Myocyte (in vitro differentiated cells): ENCODE measurements around the gene CCDC127. TPM values are rescaled to one million over a fixed set of nuclear protein-coding genes. Genes with fewer than 3 reads are reported as not detected.
"Not testable (repeated sequence)": the region's sequence is repeated elsewhere in the genome, so short reads cannot be mapped to it uniquely, and the experiment has no call there.

ENCODE experiments used
- DNase-seq: peaks from one replicate; pipeline ENCODE4 v3.0.0-alpha.2; 2012; ENCODE audit warnings: low read depth
- total RNA-seq: library from RNA; depleted of rRNA; stranded (reverse); fragments of >200 nt; gene quantifications from 2 replicates; pipeline ENCODE4 v1.2.3, GENCODE V29; 2014

Gene CCDC127
- total RNA-seq, 1 donor from 2014 or later: 7.9 TPM

DNA sequence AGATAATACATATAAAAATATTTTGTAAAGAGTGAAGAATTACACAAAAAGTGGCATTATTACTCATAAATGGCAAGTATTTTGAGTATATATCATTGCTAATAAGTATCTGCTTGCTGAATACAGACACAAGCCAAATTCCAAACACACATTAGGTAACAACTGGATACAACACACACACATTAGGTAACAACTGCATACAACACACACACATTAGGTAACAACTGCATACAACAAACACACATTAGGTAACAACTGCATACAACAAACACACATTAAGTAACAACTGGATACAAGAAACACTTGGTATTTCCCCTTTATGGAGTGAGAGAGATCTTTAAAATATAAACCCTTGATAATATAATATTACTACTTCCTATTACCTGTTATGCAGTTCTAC, 13.5 kb downstream of the CCDC127 start:
- no peak for DNase-seq

DNA sequence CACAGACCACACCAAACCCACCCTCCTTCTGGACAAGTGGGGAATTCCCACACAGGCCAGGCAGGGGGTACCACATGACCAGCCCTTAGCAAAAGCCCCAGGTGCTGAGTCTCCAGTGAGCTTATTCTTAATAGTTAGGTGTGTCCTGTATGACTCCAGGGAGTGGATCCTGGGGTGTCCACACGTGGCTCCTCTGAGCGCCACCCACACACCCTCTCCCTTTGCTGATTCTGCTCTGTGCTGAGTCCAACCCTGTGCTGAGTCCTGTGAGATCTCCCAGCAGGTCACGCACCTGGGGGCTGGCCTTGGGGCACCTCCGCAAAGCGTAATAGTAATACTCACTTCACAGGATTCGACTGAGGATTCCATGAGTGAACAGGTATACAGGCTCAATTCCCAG, 14.0 kb downstream of the CCDC127 start:
- no peak for DNase-seq

DNA sequence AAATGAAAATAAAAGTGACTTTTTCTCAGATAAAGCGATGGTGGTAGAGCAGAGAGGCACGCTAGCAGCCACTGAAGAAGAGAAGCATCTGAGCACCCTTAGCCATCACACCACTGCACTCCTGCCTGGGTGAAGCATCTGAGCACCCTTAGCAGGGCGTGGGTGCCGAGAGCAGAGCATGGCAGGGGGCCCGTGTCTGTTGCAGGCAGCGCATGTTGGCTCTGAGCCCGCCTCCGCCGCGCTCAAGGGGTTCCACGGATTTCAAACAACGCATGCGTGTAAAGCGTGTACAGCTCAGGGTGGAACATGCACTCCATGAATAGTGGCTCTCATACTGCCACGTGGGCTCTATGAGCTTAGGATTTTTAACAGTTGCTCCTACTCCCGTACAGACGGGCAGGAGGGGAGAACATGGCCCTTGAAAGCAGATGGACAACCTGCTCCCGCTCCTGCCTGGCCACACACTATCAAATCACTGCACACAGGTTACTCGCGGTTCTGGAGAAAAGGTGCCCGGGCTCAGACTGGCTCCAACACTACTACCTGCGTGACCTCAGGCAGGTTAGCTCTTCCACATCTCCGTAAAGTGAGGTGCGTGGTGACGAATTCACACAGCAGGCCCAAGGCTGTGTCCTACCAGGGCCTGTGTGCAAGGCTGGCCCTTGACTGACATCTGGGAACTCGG, 14.6 kb downstream of the CCDC127 start:
- DNase-seq: no peak

DNA sequence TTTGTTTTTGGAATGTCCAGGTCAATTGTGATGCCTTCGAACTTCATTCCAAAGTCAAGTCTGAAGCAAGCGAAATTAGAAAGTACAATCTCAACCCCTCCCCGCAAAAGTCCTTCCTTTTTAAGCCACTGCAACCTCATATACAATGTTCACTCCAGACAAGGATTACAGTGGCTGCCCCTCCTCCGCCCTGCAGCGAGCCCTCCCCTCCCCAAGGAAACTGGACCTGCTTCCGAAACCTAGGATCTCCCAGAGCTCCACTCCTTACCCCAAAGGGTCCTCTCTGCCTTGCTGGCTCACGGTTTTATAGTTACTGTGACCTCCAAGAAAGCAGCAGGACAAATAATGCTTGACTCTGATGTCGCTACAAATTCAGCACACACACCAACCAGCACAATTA, 16.3 kb downstream of the CCDC127 start:
- DNase-seq: no peak

DNA sequence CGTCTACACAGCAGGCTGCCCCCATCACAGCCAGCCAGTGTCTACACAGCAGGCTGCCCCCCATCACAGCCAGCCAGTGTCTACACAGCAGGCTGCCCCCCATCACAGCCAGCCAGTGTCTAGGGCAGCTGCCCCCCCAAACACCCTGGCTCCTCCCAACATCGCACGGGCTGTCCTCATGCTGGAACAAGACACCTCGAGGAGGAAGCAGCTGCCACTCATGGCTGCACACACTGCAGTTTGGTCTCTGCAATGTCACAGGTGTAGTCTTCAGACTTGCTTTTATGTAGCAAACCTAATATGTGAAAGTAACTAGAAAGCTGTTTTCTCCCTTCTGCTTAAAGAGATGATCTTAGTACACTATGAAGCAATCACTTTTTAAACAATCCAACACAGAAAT, 17.0 kb downstream of the CCDC127 start:
- DNase-seq: no peak

DNA sequence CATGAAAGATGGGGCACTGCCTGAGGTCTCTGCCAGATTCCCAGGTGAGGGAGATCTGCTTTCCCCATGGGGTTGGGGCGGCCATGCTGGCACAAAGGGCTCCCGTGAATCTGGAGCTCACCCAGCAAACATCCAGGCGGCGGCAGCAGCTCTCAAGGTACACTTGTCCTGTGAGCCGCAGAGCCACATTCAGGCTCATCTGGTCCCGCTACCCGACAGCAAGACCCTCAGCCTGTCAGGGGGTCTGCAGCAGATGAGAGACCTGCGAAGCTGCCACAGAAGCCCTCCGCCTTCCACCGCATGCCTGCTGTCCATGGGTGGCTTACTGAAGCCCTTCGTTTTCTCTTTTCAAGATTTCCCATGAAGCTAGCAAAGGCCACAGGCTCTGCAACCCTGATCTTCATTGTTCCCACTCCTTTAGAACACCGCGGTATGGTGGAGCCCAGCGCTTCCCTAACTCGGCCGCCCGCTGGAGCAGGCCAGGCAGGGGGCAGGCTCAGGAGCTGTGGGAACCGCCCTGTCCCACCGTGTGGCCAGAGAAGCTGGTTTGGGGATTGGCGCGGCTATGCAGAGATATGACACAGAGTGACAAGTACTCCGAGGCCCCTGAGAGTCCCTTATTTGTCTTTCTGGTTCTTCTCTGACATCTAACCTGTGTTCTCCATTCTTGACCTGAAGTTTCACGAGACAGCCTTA, 17.9 kb downstream of the CCDC127 start:
- no peak for DNase-seq

DNA sequence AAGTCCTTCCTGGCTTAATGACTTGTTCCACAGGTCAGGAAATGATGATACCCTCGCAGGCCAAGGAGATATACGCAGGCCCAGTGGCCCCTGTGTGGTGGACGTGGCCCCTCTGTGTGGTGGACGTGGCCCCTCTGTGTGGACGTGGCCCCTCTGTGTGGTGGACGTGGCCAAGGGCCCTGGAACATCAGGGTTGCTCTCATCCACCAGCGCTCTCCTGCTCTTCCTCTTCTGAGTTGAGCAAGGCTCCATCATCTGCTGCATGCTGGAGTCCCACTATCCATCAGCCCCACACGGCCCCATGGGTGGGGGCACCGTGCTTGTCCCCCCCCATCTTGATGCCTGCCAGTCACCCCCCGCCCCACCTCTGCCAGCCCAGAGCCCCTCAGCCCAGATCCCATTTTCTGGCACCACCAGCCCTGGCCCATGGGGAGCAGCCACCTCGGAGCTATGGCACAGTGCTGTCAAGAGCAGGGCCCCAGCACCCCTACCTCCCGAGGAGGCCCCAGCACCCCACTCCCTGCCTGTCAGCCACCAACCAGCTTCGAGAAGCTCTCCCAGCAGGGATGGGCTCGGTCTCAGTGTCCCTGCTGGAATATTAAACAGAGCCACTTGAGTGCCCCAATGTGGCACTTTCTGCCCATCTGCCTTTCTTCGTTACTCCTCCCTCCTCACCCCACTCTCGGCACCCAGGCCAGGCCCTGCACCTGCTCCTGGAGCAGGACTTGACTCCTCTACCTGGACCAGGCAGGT, 18.6 kb downstream of the CCDC127 start:
- no peak for DNase-seq

DNA sequence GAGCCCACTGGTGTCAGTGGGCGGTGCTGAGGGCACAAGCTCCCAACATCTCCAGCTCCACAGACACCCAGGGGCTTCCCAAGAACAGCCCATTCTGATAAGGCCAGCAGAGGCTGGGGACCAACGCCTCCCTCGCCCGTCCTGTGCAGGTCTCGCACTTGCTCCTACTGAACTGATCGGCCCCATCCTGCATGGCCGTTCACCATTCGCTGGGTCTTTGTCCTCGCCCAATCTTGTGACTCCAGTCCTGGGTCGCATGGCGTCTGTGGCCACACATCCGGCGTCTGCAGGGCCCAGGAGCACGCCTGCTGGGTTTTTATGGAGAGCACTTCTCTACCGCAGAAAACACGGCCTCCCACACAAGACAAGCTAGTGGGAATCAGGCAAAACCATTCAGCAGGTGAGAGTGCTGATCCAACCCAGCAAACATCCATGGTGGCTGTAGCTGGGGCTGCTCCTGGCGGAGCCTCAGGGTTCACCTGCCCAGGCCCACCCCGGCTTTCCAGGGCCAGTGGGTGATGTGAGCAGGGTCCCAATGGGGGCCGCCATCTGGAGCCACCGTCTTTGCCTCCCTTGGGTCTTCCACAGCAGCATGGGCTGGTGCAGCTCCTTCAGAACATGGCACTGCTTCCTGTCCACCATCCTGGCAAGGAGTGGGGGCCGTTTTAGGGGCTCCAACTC, 19.3 kb downstream of the CCDC127 start:
- DNase-seq: no peak

DNA sequence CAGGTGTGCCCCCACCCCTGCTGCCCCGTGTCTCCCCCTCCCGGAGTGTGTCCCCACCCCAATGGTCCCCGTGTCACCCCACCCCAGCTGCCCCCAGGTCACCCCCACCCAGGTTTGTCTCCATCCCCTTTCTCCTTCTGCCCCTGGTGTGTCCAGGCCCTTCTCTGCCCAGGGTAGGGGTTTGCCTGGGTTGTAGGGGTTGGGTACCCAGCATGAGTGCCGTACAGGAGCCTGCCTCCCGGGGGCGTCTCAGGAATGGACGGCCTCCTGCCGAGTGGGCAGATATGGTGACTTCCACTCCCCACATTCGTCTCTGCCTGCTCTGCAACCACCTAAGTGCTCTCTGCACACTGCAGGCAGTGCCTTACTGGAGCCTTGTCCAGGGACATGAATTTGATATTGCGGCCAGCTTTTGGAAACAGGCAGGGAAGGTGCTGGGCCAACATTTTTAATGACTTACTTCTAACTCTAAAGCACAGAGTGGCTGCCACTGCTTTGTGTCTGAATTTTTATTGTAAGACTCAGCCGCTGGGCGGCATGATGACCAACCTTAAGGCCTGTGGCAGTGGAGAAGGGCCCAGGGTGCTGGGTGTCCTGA, 20.0 kb downstream of the CCDC127 start:
- no peak for DNase-seq

DNA sequence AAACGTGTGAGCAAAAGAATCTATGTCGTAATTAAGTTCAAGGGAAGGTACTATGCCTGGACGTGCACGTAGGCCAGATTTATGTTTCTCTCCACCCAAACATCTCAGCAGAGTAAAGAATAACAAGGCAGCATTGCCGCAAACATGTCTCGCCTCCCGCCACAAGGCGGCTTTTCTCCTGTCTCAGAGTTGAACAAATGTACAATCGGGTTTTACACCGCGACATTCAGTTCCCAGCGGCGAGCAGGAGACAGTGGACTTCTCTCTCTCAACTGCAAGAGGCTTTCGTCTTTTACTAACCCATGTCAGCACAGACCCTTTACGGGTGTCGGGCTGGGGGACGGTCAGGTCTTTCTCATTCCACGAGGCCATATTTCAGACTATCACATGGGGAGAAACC, 20.9 kb downstream of the CCDC127 start:
- not testable (repeated sequence) for DNase-seq

DNA sequence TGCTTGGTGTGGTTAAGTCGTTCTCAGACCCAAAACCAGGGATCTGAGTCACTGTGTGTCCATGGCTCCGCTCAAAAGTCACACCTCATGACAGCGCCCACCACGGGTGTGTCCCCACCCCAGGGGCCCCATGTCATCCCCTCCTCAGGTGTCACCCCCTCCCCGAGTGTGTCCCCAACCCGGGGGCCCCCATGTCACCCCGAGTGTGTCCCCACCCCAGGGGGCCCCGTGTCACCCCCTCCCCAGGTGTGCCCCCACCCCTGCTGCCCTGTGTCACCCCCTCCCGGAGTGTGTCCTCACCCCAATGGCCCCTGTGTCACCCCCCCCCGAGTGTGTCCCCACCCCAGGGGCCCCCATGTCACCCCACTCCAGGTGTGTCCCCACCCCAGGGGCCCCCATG, 21.6 kb downstream of the CCDC127 start:
- no peak for DNase-seq

DNA sequence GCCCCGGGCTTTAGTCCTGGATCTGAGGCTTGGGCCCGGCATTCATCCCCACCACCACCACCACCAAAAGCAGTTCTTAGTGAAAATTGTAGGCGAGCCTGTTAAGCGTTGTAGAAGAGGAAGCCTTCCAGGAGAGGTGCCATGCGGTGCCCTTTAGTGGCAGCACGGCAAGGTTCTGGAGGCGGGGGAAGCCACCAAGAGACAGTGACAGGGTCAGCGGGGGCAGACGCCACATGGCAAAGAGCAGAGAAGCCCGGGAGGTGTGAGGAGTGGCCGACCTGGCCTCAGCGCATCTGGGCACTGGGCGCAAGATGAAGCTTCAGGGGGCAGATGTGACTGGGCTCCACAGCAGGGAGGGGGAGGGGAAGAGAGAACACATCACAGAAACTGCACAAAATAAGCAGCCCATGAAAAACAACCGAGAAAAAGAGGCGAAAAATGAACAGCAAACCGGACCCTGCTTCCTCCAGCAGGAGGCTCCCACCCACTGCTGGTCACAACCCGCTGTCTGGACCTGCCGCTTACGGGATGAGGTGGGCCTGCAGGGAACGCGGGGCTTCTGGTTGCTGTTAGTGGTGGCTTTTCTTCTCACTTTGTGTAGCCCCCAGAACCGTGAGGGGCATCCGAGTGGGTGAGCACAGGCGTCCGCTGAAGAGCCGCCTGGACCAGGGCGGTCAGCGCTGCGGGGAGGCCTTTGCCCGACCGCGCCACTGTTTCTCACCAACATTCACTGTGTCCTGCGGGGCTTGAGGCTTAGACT, 22.4 kb downstream of the CCDC127 start:
- DNase-seq: no peak

DNA sequence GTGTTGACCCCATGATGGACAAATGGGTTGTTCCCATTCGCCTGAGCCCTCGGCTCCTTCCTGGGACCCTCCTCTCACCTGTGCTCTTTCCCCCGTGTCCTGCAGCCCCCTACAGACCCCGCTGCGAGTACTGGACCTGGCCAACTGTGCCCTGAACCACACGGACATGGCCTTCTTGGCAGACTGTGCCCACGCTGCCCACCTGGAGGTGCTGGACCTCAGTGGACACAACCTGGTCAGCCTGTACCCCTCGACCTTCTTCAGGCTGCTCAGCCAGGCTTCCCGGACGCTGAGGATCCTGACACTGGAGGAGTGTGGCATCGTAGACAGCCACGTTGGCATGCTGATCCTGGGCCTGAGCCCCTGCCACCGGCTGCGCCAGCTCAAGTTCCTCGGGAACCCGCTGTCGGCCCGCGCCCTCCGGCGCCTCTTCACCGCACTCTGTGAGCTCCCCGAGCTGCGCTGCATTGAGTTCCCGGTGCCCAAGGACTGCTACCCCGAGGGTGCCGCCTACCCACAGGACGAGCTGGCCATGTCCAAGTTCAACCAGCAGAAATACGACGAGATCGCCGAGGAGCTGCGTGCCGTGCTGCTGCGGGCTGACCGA, 23.2 kb downstream of the CCDC127 start:
- DNase-seq: no peak

DNA sequence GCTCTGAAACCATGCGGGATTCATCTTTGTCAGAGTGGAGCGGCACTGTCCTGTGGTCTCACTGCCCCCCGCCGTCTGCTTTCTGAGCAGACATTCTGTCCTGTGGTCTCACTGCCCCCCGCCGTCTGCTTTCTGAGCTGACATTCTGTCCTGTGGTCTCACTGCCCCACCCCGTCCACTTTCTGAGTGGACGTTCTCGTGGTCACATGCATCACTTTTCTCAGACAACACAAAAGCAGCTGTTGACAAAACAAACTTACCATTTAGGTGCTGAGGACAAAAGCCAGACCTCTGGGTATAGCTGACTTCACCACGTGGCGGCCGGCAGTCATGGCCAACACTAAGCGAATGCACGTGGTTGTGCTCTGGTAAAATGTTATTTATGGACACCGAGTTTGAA, 23.9 kb downstream of the CCDC127 start:
- DNase-seq: peak; percentile 85

DNA sequence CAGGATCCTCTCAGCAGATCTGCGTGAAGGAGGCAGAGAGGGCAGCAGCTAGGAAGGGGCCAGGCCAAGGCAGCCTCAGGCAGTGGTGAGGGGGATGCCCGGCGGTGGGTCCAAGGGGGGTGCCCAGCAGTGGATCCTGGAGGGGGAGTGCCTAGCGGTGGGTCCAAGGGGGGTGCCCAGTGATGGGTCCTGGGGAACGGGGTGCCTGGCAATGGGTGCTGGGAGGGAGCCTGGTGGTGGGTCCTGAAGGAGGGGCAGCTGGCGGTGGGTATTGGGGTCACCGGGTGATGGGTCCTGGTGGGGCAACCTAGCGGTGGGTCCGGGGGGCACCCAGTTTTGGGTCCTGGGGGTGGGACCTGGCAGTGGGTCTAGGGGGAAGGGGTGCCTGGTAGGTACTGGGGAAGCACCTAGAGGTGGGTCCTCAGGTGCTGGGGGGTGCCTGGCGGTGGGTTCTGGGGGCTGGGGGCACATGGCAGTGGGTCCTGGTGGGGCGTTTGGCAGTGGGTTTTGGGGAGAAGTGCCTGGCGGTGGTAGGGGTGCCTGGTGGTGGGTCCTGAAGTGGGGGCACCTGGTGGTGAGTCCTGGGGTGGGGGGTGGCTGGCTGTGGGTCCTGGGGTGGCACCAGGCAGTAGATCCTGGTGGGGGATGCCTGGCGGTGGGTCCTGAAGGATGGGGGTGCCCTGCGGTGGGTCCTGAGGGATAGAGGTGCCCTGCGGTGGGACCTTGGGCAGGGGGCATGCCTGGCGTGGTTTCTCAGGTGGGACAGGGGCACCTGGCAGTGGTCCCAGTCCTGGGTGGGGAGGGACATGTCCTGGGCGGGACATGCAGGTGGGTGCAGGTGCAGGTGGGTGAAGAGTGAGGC, 24.8 kb downstream of the CCDC127 start:
- DNase-seq: no peak

DNA sequence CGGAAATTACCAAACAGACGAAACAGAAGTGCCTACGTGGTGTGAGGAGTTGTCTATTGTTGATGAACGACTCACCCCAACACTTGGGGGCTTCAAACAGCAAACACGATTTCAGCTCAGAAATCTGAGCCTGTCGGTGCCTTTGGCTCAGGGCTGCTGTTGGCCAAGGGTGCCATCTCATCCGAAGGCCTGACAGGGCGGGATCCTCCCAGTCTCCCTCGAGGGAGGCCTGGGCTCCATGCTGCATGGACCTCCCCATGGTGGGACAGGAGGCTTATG, 25.3 kb downstream of the CCDC127 start:
- no peak for DNase-seq

DNA sequence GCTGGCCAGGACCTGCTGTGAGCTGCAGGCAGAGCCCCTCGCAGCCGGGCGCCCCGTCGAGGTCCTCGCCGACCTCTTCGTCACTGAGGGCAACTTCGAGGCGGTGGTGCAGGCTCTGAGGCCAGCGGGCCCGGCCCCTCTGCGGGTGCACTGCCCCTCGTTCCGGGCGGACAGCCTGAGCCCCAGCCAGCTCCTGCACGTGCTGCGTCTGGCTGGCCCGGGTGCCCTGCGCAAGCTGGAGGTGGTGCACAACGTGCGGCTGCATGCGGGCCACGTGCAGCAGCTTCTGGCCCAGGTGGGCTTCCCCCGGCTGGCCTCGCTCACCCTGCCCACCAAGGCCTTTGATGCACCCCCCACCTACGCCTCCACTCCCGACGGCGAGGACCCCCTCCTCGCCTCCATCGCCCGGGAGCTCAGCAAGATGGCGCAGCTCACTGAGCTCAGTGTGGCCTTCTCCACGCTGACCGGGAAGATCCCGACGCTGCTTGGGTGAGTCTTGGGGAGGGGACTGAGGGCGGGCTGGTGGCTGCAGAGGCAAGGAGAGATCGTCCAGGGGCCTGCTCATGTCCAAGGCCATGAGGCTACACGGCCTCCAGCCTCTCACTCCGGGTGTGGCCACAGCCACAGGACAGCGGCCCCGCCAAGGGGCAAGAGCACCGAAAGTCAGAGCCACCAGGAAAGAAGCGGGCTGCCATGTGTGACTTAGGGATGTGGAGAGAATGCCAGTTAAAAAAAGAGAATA, 25.8 kb downstream of the CCDC127 start:
- DNase-seq: no peak

DNA sequence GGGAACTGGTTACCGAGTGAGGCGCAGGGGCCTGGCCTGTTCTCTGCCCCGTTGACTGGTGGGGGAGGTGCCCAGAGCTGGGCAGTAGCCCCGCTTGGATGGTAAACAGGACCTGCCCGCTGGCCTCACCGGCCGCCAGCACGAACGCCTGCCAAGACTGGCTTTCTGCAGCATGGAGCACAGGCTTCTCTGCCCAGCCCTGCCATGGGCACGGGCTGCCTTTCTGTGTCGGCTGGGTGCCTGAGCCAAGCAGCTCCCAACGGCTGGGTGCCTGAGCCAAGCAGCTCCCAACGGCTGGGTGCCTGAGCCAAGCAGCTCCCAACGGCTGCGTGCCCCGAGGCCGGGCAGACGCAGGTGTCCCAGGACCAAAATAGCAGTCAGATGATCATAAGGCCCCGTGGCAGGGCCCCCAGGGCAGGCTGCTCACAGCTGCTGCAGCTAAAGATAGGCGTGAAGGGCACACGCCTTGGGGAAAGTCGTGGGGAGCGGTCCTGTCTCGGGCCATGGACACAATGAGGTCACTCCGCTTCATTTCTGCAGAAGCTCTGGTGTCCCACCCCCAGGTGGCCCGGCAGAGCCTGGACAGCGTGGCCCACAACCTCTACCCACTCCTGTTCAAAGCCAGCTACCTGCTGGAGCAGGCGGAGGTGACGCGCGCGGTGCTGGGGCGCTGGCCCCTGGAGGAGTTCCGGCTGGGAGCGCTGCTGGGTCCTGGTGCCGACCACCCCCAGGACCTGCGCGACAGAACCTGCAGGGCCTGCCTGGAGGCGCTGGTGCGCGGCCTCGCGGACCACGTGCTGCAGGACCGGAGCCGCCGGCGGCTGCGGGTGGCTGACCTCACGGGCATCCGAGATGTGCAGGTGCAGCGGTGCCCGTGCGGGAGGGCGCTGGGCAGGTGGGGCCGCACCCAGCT, 26.7 kb downstream of the CCDC127 start, which contains the start of gene LRRC14B:
Gene LRRC14B, plus strand, starts transcription at position 460 of the 913 bp plus-strand sequence. Its CDS starts 44 bp downstream, at position 504.
- DNase-seq: peak; percentile 96
